GM20431 (cell line): ENCODE data around the gene EIF2A.
"Not testable (repeated sequence)": the region's sequence is repeated elsewhere in the genome, so short reads cannot be mapped to it uniquely, and the experiment has no call there.

Experiments used
- in situ Hi-C: fragments of 300-500 bp; cut with MseI, MboI; formaldehyde crosslinking; loops from one replicate; pipeline ENCODE4 v1.15.0; 2020; ENCODE audit warnings: low sequenced_read_pairs; ENCODE audit not compliant: unreplicated experiment

Gene EIF2A

DNA sequence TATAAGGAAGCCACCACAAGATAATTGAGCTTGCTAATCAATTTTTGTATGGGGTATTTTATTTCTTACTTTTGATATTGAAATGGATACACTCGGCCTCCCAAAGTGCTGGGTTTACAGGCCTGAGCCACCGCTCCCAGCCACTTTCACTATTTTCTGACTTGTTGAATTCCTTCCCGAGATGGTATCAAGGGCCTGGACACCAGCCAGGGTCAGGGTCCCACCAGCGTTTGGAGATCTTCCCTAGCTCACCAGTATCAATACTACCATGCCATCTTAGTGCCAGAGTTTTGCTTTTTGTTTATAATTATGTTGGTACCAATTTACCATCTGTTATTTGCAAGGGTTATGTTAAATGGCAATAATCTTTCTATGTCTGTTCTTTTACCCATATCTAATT lies 51.1 kb downstream of the EIF2A start:
- in situ Hi-C loops = no loop called here

DNA sequence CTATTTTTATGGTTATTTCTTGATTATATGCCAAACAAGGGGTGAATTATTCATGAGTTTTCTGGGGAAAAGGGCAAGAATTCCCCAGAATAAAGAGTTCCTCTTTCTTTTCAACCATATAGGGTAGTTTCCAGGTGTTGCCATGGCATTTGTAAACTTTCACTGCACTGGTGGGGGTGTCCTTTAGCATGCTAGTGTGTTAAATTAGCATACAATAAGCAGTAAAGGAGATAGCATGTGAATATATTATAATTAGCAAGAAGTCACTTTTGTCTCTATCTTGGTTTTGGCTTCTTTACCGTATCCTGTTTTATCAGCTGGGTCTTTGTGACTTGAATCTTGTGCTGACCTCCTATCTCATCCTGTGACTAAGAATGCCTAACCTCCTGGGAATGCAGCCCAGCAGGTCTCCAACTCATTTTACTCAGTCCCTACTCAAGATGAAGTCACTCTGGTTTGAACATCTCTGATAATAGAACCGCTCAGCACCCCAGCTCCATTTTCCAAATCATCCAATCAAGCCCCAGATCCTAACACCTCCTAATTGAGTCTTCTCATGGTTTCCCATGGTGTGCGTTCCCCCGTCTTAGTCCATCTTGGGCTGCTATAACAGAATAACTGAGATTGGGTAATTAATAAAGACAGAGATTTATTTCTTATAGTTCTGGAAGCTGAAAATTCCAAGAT lies 53.2 kb downstream of the EIF2A start:
- in situ Hi-C loops = no loop called here

DNA sequence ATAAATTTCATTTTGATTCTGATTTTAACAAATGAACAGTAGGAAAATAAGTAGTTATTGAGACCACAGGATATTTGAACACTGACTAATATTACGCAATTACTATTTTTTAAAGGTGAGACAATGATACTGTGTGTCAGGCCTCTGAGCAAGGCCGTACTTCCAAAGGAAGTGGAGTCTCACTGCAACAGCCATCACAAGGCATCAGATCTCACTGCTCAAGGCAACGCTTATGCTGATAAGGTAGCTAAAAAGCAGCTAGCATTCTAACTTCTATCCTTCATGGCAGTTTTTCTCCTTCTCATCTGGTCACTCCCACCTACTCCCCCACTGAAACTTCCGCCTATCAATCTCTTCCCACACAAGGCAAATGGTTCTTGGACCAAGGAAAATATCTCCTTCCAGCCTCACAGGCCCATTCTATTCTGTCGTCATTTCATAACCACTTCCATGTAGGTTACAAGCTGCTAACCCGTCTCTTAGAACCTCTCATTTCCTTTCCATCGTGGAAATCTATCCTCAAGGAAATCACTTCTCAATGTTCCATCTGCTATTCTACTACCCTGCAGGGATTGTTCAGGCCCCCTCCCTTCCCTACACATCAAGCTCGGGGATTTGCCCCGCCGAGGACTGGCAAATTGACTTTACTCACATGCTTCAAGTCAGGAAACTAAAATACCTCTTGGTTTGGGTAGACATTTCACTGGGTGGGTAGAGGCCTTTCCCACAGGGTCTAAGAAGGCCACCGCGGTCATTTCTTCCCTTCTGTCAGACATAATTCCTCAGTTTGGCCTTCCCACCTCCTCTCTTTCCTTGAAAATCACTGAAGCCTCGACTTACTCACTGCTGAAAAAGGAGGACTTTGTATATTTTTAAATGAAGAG lies 54.3 kb downstream of the EIF2A start:
- in situ Hi-C loops = not testable (repeated sequence)

DNA sequence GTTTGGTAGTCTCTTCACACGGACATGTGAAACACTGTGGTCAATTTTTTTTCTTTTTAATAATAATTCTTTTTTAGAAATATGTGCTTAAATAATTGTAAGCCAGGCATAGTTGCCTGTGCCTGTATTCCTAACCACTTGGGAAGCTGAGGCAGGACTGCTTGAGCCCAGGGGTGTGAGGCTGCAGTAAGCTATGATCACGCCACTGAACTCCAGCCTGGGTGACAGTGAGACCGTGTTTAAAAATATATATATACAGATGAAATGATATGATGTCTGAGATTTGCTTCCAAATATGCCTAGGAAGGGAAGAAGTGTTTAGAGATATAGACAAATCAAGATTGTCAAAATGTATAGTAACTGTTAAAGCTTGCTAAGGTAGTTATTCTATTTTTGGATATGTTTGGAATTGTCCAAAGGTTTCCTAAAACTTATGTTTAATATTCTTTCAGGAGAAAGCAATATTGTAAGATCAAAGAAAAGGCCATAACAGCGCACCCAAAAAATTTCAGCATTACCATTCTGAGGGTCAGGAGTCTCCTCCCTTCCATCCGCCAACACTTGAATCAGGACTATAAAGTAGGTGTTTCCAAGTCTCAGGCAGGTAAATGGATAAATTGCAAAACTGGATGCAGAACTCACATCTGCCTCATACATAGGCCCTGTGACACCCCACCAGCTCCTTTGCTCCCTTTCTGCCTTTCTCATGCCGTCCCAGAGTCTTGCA lies 56.0 kb downstream of the EIF2A start:
- in situ Hi-C loops = no loop called here

DNA sequence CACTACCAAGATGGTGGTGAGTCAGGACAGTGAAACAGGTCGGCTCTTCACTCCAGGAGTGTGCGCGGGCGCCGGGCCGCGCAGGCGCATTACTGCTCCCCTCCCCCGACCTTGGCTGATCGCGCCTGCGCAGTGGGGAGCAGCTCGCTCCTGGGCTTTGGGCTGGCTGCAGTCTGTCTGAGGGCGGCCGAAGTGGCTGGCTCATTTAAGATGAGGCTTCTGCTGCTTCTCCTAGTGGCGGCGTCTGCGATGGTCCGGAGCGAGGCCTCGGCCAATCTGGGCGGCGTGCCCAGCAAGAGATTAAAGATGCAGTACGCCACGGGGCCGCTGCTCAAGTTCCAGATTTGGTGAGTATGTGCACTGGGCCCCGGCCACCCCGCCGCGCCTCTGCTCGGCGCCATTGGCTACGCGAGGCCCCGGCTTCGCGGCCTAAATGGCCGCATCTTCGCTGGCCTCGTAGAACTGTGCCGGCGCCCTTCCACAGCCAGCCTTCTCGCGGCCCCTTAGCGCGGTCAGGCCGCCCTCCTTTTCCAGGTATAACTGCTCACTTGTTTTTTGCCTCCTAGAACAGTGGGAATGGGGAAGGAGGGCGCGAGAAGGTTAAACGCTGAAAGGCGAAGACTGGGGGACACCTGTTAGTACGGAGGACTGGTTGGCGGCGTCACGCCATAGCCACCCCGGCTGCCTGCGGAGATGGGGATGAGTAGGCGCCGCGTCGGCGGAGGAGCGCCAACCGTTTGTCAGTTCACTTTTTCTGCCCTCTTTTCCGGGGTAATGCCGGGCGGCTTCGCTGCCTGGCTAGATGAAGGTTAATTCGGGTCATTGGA lies 56.8 kb downstream of the EIF2A start, which contains the start of gene SELENOT:
Gene SELENOT (plus strand): TSS at position 169 of the 827 bp plus-strand sequence. CDS start 42 bp downstream, at position 211.
- in situ Hi-C loops = no loop called here

DNA sequence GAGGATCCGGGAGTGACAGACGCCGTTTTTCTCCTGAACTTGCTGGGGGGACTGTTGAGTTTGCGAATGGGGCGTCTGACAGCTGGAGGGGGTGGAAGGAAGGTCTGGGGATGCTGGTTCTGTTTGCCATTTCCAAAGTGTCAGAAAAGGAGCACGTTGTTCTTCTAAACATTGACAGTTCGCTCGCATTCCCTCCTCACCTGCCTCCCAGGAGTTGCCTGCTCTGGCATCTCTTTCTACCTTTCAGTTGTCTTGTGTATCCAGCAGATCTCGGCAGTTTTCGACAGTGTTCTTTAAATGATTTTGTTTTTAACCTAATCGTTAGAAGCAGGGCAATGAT lies 57.4 kb downstream of the EIF2A start:
- in situ Hi-C loops = no loop called here

DNA sequence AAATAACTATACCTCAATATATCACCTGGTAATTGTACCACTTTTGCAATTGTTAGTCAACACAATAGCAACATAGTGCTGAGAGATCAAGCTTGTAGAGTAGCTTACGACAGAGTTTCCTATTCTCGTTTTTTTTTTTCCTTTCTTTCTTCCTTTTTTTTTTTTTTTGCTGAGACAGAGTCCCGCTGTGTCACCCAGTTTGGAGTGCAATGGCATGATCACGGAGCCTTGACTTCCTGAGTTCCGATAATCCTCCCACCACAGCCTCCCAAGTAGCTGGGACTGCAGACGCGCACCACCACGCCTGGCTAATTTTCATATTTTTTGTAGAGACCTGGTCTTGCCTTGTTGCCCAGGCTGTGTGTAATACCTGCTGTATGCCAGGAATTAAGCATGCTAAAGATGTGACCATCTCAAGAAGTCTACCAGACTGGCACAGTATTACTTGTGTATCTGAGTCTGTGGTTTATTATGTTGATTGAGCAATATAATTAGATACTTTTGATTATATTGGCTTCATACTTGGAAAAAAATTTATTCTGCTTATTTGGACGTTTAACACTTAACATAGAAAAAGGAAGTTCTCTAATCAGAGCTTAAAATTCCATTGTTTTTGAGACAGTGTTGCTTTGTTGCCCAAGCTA lies 59.5 kb downstream of the EIF2A start:
- in situ Hi-C loops = no loop called here

DNA sequence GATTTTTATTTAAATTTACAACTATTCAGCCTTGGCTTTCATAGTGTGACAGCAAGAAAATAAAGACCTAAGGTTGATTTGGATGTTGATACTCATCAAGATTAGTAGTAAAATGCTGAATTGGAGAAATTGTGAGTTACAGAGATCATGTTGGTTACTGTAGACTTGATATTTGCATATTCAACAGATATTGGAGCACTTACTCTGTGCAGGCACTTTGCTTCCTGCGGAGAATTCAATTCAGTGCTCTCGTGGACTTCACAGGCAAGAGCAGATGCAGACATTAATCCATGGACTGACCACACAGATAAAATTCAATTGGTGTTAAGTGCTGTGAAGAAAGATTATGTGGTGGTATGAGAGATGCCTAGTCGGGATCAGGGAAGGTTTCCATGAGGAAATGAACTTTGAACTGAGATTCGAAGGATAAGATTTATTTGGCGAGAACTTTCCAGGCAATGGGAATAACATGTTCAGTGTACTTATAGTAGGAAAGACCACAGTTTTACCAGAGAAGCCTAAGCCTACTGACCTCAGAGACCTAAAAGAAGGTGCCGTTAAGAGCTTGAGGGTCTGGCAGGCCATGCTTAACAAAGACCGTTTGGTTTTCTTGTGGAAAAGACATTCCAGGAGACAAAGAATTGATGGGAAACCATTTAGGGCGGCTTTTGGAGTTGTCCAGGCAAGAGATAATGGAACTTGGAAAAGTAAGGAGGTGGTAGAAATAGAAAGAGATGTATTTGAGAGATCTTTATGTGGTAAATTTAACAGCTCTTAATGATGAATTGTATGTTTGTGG lies 60.9 kb downstream of the EIF2A start:
- in situ Hi-C loops = no loop called here

DNA sequence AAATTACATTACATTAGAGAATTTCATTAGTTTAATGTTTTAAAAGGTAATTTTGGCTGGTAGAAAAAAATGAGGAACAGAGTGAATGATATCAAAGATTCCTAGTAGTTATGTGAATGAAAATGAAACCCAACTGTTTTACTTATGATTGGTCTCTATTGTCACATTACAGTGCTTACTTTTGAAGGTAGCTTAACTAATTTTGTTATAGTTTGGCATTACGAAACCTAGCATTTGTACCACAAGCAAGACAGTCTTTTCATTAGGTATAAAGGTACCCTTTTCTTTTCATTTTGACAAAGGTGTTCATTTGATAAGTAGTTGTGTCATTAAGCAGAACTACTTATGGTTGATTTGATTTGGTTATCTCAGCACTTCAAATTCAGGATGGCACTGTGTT lies 63.4 kb downstream of the EIF2A start:
- in situ Hi-C loops = no loop called here

DNA sequence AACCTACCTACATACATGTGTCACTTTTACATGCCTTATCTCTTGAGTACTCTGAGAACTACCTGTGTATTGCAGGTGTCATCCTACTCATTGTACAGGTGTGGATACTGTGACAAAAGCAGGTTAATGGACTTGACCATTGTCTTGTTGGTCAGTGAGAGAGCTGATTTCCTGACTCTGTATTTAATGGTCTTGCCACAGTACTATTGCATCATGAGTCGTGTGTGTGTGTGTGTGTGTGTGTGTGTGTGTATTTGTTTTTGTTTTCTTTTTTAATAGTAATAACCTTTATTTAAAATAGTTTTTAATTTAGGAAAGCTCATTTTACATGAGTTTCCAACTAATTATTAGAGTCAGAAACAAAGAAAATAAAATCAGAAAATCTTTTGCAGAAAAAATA lies 64.2 kb downstream of the EIF2A start:
- in situ Hi-C loops = no loop called here

DNA sequence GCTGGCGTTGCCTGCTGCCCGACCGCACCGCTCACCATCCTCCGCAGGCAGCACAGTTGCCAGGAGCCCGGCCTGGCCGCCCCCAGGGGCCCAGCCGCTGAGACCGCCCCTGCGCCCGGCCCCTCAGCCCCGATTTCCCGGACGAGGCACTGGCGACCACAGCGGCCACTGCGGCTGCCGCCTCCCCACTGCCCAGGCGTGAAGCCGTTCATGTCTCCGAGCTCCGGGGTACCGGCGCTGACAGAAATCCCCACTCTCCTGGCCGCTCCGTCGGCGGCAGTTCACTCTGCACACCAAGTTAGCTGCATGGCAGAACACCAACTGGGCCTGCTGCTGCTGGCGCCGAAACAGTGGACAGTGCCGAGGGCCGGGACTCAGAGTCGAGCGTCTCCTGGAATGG lies 65.1 kb downstream of the EIF2A start:
- in situ Hi-C loops = no loop called here

DNA sequence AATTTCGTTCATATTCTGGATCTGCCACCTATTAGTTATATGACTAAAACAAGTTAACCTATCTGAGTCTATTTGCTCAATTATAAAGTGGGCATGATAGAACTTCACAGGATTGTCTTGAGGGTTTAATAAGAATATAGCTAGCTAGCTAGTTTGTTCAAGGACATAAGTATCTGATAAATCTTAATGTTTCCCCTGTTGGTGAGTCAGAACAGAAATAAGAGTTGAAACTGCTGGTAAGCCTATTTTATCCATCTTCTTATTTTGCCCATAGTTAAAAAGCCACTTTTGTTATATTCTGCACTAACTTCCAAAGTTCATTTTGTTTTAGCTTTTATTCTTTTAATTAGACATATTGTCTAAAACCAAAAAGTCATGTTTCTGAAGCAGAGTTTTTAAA lies 65.9 kb downstream of the EIF2A start:
- in situ Hi-C loops = no loop called here

DNA sequence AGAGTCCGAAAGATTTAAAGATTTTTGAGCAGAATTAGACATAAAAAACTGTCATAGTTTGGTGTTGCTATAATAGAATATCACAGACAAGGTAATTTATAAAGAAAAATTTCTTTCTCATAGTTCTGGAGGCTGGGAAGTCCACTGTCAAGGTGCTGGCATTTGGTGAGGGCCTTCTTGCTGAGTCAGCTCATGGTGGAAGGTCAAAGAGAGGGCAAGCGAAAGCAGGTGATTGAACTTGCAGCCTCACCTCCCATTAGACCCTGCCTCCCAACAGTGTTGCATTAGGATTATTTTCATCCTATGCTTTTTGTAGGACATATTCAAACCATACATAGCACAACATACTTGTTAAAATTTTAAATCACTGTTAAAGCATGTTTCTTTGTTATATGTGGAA lies 66.4 kb downstream of the EIF2A start:
- in situ Hi-C loops = no loop called here

DNA sequence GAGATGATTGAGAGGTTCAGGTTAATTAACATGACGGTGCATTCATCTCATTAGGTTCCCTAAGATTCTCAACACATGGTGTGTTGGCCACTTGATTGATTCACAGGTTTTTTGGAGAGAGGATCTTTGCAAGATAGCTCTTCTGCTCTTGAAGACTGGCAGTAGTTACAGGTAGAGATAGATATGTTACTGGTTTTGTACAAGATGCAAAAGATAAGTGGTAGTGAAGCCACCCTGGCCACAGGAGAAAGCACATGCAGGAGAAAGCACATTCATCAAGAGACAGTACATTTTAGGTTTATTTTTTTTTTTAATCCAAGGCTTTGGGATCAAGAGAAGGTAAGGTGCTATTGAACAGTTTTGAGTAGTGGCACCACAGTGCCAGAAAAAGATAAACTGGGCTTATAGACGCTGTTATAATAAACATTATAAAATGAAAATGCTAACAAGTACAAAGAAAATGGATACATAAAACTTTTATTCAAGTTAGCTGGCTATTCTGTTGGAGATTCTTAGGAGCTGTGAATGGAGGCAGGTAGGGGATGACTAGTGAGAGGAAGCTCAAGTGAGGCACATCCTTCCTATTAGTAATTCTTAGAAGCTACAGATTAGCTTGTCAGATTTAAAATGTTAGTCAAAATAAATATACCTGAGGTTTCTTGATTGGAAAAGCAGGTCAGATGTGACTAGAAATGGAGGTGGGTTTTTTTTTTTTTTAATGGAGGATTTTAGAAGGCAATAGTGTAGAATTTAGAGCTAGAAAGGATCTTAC lies 67.3 kb downstream of the EIF2A start:
- in situ Hi-C loops = no loop called here

DNA sequence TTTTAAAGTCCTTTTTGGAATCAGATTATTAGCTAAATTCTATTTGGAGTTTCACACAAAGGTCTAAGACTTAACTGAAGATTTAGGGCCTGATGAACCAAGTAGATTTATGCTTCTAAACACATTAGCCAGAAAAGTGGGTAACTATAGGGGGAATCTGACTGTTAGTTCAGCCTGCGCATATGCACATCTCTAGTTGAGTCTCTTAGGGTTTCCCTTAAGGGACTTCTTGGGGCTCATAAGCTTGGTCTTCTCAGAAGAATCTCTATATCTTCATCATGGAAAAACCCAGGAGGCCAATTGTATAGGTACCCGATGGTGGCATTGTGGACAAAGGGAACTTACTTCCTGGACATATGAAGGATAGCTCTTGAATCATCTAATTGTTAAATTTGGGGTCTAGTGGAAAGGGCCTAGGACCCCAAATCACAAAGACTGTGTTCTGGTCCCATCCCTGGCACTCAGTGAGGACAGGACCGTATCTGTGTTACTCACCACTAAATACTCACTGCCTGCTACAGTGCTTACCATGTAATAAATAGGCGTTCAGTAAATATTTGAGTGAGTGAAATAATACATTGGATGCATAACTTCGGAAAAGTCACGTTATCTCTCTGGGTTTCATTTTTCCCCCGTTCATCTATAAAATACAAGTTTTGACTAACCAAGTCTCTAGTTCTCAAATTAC lies 73.6 kb downstream of the EIF2A start:
- in situ Hi-C loops = no loop called here

DNA sequence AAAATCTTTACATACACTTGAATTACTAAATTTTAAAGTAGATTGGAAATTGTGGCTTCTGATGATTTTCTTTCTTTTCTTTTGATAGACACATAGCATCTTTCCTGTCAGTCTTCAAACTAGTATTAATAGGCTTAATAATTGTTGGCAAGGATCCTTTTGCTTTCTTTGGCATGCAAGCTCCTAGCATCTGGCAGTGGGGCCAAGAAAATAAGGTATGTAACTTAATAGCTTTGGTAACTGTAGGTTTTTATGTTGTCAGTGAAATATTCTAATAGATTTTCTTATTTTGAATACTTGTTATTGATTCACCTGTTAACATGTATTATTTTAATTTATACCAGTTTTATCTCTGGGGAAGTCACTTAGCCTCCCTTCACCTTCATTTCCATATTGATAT lies 76.4 kb downstream of the EIF2A start:
- in situ Hi-C loops = not testable (repeated sequence)

DNA sequence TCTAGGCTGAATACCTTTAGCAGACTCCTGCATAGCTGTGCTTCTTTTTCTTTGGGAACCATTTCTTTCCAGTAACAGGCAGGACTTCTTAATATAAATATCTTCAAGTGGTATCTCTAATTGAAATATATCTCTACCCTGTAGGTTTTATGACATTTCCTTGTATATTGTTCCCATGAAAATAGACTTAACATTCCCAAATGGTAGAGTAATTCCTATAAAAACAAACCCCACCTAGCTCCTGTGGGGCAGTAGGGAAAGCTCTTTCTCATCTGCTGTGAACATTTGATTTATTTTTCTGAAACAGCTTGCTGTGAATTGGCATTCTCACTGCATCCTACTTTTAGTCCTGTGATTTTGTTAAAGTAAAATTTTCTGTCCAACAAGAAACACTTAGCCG lies 77.4 kb downstream of the EIF2A start:
- in situ Hi-C loops = no loop called here
